A673 (cell line): ENCODE results near the gene FARP1. TPM values are rescaled to one million over a fixed set of nuclear protein-coding genes. Genes with fewer than 3 reads are reported as not detected.

Source experiments
- BruUV-seq: library from RNA; stranded (reverse); fragments of 400-500 nt; replicated peaks from 2 replicates; lab custom pipeline; 2021; lab: Mats Ljungman, UMichigan
- CTCF ChIA-PET: fragments of 300-600 bp; sonication (Branson Sonifier 250); formaldehyde crosslinking; loops from one replicate; lab custom pipeline; 2022; ENCODE audit warnings: antibody characterized with exemption; lab: Charles Lee
- POLR2A ChIA-PET: fragments of 300-600 bp; sonication (Branson Sonifier 250); formaldehyde crosslinking; loops from one replicate; lab custom pipeline; 2022; ENCODE audit warnings: antibody characterized with exemption; ENCODE audit not compliant: low non-redundant PET; lab: Charles Lee
- DNase-seq: peaks from one replicate; pipeline ENCODE4 v3.0.0-alpha.2; 2015; ENCODE audit warnings: low spot score
- H3K27ac ChIP-seq: fragments of 200-600 bp; sonication (generic); 2 replicates; pipeline ENCODE4 v1.5.1; 2016; ENCODE audit warnings: mixed run types, low read depth, mild to moderate bottlenecking, mixed read lengths, antibody characterized with exemption, low read length; ENCODE audit not compliant: poor library complexity, severe bottlenecking
- H3K27me3 ChIP-seq: fragments of 200-600 bp; sonication (generic); replicated peaks from 2 replicates; pipeline ENCODE4 v1.6.1; 2017; ENCODE audit warnings: mixed run types, low read depth, mild to moderate bottlenecking, mixed read lengths, antibody characterized with exemption, low read length; ENCODE audit not compliant: insufficient read depth, poor library complexity
- H3K36me3 ChIP-seq: fragments of 200-600 bp; sonication (generic); 2 replicates; pipeline ENCODE4 v1.6.1; 2016; ENCODE audit warnings: mixed run types, mild to moderate bottlenecking, mixed read lengths, antibody characterized with exemption, low read length; ENCODE audit not compliant: insufficient read depth, poor library complexity, severe bottlenecking
- H3K4me1 ChIP-seq: fragments of 200-600 bp; sonication (generic); 2 replicates; pipeline ENCODE4 v1.6.1; 2017; ENCODE audit warnings: mixed run types, mild to moderate bottlenecking, mixed read lengths, antibody characterized with exemption, low read length; ENCODE audit not compliant: insufficient read depth, poor library complexity, severe bottlenecking
- H3K4me3 ChIP-seq: fragments of 200-600 bp; sonication (generic); 2 replicates; pipeline ENCODE4 v1.5.1; 2016; ENCODE audit warnings: low read depth, mixed run types, mild to moderate bottlenecking, mixed read lengths, low read length; ENCODE audit not compliant: poor library complexity, severe bottlenecking
- H3K9me3 ChIP-seq: fragments of 200-600 bp; sonication (generic); 2 replicates; pipeline ENCODE4 v1.6.1; 2016; ENCODE audit warnings: mixed run types, low read depth, mild to moderate bottlenecking, mixed read lengths, antibody characterized with exemption, low read length; ENCODE audit not compliant: poor library complexity, severe bottlenecking
- CTCF ChIP-seq: fragments of 300-800, 200-600 bp; sonication (generic); conservative IDR thresholded peaks from 2 replicates; pipeline ENCODE4 v1.5.1; 2017; ENCODE audit warnings: low read depth, mild to moderate bottlenecking, antibody characterized with exemption, low read length, moderate library complexity, mixed read lengths
- EZH2 ChIP-seq: fragments of 200-600 bp; sonication (generic); IDR thresholded peaks from 2 replicates; pipeline ENCODE4 v1.6.1; 2017; ENCODE audit warnings: borderline replicate concordance, low read depth, mild to moderate bottlenecking, mixed read lengths, antibody characterized with exemption, low read length; ENCODE audit not compliant: poor library complexity, severe bottlenecking
- intact Hi-C: fragments of 100-400 bp; cut with micrococcal nuclease; formaldehyde crosslinking; loops from one replicate; pipeline ENCODE4 v1.10.0; 2022; ENCODE audit not compliant: unreplicated experiment
- total RNA-seq: library from RNA; stranded (reverse); gene quantifications from 2 replicates; pipeline ENCODE4 v1.2.3, GENCODE V29; 2021

FARP1 gene
- total RNA-seq, 1 experiment from 2014 or later, result 177 TPM

DNA sequence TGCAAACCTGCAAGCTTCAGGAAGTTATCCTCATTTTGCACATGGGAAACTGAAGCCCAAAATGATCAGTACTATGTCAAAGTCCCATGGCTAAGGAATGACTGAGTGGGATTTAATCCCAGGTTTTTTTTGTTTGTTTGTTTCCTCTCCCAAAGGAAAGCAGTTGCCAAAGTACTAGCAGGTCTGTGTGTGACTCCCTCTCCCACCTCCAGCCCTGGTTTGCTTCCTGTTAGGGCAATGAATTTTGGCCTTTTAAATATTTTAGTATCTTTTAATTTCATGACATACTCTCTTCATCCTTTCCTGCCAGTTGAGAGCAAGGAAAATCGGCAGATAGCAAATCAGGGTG is 168.3 kb downstream of the FARP1 start:
- Histone ChIP-seq H3K27ac (no peak overlapping the region), H3K4me1 (peaks cover 32% of the 10 kb centered on the region), H3K4me3 (no peak overlapping the region), H3K9me3 (no peaks in the 10 kb centered on the region), H3K36me3 (no peaks in the 10 kb centered on the region), H3K27me3 (no peaks in the 10 kb centered on the region)
- no TSS peak for BruUV-seq
- ChIA-PET POLR2A (no interaction called here), CTCF (no interaction called here)
- TF ChIP-seq CTCF (no peak), EZH2 (no peak)
- no peak for DNase-seq
- intact Hi-C loops, result no loop called here

GRCh38 chr13:98312606-98313005 is 169.7 kb downstream of the FARP1 start:
- ChIA-PET POLR2A (no interaction called here), CTCF (no interaction called here)
- Histone ChIP-seq H3K36me3 (no peaks in the 10 kb centered on the region), H3K9me3 (no peaks in the 10 kb centered on the region), H3K27ac (no peak overlapping the region), H3K4me1 (peaks cover 32% of the 10 kb centered on the region), H3K27me3 (no peaks in the 10 kb centered on the region), H3K4me3 (no peak overlapping the region)
- intact Hi-C loops, result no loop called here
- no peak for TF ChIP-seq EZH2
- no peak for TF ChIP-seq CTCF
- no TSS peak for BruUV-seq
- no peak for DNase-seq

GRCh38 chr13:98313023-98313921 is 170.4 kb downstream of the FARP1 start:
- intact Hi-C loops, result no loop called here
- no peaks in the 10 kb centered on the region for H3K27me3 ChIP-seq
- no peak overlapping the region for H3K27ac ChIP-seq
- ChIA-PET POLR2A (no interaction called here), CTCF (no interaction called here)
- peaks cover 32% of the 10 kb centered on the region for H3K4me1 ChIP-seq
- H3K36me3 ChIP-seq, result no peaks in the 10 kb centered on the region
- TF ChIP-seq CTCF, result no peak
- TF ChIP-seq EZH2, result no peak
- BruUV-seq, result no TSS peak
- no peaks in the 10 kb centered on the region for H3K9me3 ChIP-seq
- DNase-seq, result no peak
- H3K4me3 ChIP-seq, result no peak overlapping the region
